NCI-H446 treated with DMSO at 0.1 percent for 48 hours (cell line): ENCODE results near the gene PCDHB2.
"Not testable (repeated sequence)": the region's sequence is repeated elsewhere in the genome, so short reads cannot be mapped to it uniquely, and the experiment has no call there.

Source experiments
- DNase-seq: peaks from one replicate; lab custom pipeline; 2025; lab: John Stamatoyannopoulos, UW

PCDHB2 gene

DNA sequence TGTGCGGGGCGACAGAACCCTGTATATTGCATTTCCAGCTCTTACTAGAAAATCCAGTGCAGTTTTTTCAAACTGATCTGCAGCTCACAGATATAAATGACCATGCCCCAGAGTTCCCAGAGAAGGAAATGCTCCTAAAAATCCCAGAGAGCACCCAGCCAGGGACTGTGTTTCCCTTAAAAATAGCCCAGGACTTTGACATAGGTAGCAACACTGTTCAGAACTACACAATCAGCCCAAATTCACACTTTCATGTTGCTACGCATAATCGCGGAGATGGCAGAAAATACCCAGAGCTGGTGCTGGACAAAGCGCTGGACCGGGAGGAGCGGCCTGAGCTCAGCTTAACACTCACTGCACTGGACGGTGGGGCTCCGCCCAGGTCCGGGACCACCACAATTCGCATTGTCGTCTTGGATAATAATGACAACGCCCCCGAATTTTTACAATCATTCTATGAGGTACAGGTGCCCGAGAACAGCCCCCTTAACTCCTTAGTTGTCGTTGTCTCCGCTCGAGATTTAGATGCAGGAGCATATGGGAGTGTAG, 41.4 kb downstream of the PCDHB2 start:
- DNase-seq: no peak

DNA sequence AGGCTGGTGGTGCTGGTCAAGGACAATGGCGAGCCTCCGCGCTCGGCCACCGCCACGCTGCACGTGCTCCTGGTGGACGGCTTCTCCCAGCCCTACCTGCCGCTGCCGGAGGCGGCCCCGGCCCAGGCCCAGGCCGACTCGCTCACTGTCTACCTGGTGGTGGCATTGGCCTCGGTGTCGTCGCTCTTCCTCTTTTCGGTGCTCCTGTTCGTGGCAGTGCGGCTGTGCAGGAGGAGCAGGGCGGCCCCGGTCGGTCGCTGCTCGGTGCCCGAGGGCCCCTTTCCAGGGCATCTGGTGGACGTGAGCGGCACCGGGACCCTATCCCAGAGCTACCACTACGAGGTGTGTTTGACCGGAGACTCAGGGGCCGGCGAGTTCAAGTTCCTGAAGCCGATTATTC, 42.9 kb downstream of the PCDHB2 start:
- not testable (repeated sequence) for DNase-seq
